EL (cell line): Measurements from ENCODE around the gene UNC5B.

Experiments
- DNase-seq: peaks from one replicate; pipeline ENCODE4 v3.0.0-alpha.2; 2016

UNC5B gene

GRCh38 chr10:71239946-71240795, 27.8 kb downstream of the UNC5B start:
- DNase-seq, result no peak

DNA sequence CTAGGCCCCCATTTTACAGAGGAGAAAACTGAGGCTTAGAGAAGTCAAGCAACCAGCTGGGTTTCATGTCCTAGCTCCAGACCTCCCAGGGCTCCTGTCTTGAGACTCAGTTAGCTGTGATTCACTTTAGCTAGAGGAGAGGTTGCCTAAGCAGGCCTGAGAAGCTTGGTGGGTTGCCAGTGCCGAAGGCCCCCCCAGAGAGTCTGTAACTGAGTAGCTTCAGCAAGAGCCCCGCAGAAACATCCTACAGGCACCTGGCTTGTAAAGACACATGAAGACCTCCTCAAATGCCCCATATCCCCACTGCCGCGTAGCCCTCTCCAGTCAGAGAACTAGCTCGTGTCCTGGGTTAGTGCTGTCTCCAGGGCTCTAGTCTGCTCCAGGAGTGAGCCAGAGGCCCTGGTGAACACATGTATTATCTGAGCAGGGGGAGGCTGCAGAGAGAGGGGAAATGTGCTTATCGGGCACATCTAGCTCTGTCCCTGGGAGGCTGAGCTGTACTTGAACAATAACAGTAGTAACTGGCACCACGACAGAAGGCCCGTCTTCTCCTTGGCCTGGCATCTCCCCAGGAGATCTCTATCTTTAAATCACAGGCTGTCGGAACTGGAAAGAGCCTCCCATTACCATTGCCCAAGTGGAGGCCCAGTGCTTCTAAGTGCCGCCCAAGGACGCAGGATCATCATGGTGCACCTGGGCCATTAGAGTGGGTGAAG, 28.9 kb downstream of the UNC5B start:
- peak; percentile 34 for DNase-seq

DNA sequence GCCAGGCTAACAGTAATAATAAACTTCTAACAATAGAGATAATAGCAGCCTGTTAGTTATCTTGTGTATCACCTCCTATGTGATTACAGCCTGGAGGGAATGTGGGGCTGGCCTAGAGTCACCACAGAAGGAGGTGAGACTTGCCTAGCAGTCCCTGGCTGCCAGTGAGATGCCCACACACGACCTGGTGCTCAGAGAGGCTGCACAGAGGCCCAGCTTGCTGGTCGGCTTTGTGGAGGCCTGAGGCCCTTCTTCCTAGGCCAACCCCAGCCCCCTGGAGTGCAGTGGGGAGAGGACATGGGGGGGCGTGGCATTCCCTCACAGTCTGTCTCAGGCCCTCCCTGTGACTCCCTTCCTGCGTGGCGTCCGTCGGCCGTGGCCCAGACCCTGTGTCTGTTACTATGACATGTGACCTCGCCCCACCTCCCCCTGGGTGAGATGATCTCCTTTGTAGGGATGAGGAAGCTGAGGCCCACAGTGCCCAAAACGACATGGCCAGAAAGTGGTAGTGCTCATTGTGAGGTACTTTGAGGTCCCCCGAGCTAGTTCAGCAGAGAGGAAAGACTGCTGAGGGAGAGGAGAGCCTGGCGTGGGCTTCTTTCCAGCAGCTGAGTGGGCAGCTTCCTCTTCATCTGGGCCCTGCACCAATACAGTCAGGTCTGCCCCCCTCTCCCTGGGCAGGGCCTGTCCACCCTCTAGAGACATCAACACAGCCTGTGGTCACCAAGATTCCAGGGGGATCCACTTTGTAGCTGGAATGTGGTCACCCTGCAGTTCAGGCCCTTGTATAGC, 29.7 kb downstream of the UNC5B start:
- no peak for DNase-seq

DNA sequence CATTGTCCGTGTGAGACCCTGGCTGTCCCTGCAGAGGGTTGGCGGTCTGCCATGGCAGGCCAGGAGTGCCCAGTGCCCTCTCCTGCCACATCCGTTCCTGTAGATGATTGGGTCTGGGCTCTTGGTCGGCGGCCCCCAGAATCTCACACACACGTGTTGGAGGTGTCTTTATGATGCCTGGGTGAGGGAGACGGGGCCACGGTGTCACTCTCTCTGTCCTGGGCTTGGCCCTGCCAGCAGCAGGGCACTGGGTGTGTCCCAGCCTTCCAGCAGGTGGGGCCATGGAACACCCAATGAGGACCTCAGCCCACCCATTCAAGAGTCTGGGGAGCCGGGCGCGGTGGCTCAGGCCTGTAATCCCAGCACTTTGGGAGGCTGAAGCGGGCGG, 30.2 kb downstream of the UNC5B start:
- no peak for DNase-seq

GRCh38 chr10:71243756-71244395, 31.5 kb downstream of the UNC5B start:
- peak; percentile 75 for DNase-seq

- DNase-seq, result peak; percentile 80
Observed at GRCh38 chr10:71244431-71245419, 32.4 kb downstream of the UNC5B start.

GRCh38 chr10:71245420-71246325, 33.3 kb downstream of the UNC5B start:
- no peak for DNase-seq

DNA sequence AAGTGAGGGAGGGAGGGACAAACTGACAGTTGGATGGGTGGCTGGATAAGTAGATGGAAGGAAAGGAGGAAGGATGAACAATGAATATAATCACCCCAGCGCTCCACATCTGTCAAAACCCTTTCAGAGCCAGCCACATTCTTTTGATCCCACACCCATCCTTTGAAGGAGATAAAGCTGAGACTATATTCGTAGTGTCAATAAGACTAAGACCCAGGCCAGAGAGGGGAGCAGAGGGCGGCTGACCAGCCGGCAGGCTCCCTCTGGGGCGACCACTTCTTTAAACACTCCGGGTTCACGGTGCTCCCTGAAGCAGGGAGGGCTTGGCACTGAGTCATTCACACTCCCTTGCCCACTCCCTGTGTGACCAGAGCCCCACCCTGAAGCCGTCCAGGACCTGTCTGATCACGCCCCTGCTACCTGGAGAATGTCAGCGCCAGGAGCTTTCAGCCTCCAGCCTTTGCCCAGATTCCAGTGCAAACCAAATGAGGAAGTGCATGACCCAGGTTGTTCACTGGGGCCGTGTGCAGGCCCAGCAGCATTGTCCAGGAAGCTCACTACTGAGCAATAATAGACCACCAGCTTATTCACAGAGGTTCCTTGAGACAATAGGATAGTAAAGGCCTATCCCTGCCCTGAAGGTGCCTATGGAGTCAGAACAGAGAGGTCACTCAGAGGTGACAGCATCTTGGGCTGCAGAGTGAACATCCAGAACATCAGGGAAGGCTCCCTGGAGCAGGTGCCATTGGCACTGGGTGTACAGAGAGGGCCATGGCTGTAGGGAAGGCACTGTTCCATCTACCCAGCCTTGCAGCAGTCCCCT, 34.4 kb downstream of the UNC5B start:
- no peak for DNase-seq

GRCh38 chr10:71247414-71247705, 35.0 kb downstream of the UNC5B start:
- DNase-seq, result no peak

DNA sequence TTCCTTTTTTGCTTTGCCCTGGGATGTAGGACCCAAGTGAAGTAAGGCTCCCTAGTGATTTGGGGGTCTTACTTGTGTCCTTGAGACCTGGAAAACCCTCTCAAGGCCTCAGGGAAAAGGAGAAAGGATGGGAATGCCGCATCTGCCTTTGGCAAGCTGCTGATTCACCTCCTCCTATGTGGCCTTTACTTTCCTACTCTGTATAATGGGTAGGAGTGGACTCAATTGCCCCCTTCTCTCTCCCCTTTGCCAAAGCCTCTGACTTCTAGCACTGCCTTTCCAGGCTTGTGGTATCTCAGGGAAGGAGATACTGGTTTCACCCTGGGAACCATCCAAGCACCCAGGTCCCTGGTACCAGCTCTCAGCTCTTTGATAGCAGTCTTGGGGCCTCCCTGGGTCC, 35.4 kb downstream of the UNC5B start:
- no peak for DNase-seq

GRCh38 chr10:71248210-71248609, 35.8 kb downstream of the UNC5B start:
- no peak for DNase-seq

- DNase-seq, result no peak
Observed at GRCh38 chr10:71249996-71250395, 37.6 kb downstream of the UNC5B start.

DNA sequence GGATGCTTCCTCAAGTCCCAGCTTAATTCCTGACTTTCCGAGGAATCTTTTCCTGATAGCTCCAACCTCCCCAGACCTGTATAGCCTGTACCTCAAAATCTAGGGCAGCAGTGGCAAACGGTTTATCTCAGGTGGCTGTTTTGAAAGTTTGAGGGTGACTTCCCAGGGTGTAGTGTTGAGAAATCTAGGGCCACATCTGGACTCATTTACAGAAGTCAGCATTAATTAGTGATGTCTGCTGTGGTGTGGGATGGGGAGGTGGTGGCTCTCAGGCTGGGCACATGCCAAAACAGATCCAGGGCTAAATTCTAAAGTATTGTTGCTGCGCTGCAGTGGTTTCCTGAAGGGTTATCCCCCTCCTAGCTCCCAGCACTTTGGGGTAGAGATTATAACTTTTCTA, 38.0 kb downstream of the UNC5B start:
- DNase-seq, result no peak

DNA sequence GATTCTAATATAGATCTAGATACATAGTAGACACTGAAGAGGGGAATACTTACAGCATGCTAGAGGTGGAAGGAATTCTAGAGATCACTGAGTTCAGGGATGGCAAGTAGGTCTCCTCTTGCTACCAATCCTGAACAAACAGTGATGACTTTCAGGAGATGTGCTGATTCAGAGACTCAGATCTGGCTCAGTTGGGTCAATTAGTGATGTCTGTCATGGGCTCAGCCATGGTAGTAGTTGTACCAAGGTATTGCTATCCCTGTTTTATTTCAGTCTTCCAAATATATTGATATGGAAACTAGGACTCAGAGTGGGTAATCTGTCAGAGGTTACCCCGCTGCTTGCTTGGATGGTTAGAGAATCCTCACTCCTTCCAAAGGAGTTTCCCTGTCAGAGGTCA, 38.5 kb downstream of the UNC5B start:
- DNase-seq, result no peak

- DNase-seq, result no peak
Observed at GRCh38 chr10:71251319-71251718, 38.9 kb downstream of the UNC5B start.

DNA sequence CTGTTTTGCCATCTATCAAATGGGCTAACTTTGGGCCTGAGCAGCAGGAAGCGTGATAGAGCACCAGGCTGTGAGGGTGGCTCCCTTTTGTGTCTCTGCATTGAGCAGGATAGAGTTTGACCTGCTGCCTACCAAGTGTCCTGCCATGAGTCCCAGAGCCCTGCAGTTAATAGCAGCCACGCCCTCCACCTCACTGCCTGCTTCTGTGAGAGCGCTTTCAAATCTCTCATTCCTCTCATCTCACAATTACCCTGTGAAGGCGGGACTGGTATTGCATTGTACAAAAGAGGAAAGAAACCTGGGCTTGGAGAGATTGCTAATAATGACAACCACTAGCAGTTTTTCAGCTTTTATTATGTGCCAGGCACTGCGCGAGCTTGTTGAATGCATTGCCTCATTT, 39.9 kb downstream of the UNC5B start:
- DNase-seq, result no peak

- DNase-seq, result no peak
Observed at GRCh38 chr10:71253981-71254818, 41.8 kb downstream of the UNC5B start.

DNA sequence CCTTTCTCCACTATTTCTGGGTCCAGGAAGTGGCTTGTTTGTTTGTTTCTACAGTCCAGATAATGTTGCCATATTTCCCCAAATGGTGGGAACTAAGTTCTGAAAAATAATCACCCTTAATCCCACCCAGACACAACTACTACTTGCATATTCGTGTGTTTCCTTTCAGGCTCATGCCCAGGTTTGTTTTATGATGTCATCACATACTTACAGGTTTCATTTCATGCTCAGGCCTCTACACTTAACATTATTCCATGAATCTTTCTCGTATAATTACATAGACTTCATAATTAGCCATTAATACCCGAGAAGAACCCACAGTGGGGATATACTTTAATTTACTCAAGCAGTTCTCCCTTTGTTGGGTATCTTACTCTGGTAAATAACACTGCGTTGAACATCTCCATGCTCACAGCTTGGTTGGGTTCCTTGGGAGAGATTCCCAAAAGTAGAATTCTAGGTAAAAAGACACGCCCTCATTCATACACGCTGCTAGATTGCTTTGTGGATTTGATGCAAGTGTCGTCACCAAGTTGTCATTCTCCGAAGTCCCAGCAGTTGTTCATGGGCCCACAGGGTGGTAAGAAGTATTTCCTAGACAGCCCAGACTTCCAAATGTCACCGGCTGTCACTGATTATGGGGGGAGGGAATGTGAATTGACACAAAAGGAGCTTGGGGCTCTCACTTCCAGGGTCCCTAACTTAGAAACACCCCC, 42.6 kb downstream of the UNC5B start:
- DNase-seq, result no peak

GRCh38 chr10:71255550-71255807, 43.1 kb downstream of the UNC5B start:
- no peak for DNase-seq
